Liver (tissue), 9 donors: ENCODE results near the gene SRSF4. TPM values are rescaled to one million over a fixed set of nuclear protein-coding genes. Genes with fewer than 3 reads are reported as not detected.

Experiments used
- DNase-seq: peaks from one replicate; pipeline ENCODE4 v3.0.0-alpha.2; 2017; ENCODE audit warnings: low spot score
- H3K27ac ChIP-seq, 2 donors: one replicate each; pipeline ENCODE4 v1.7.0; 2013; ENCODE audit warnings: inconsistent platforms in 2 of 2, low read length in 2 of 2, control low read depth in 1 of 2, low read depth in 1 of 2, mild to moderate bottlenecking in 1 of 2
- H3K27me3 ChIP-seq, 4 donors: one replicate each; pipeline versions ENCODE4 v1.6.1 to v1.7.0; 2013; ENCODE audit warnings: low read length in 3 of 4, inconsistent platforms in 1 of 4, mild to moderate bottlenecking in 1 of 4, moderate library complexity in 1 of 4; ENCODE audit not compliant: control insufficient read depth in 4 of 4, insufficient read depth in 4 of 4
- H3K36me3 ChIP-seq, 4 donors: one replicate each; pipeline versions ENCODE4 v1.6.1 to v1.7.0; 2013; ENCODE audit warnings: low read length in 3 of 4, mild to moderate bottlenecking in 3 of 4, low read depth in 1 of 4, moderate library complexity in 1 of 4; ENCODE audit not compliant: control insufficient read depth in 4 of 4, insufficient read depth in 3 of 4
- H3K4me1 ChIP-seq, 4 donors: one replicate each; pipeline versions ENCODE4 v1.6.1 to v1.7.0; 2013; ENCODE audit warnings: low read length in 3 of 4, mild to moderate bottlenecking in 3 of 4, moderate library complexity in 1 of 4; ENCODE audit not compliant: control insufficient read depth in 4 of 4, insufficient read depth in 4 of 4
- H3K4me3 ChIP-seq, 3 donors: one replicate each; pipeline versions ENCODE4 v1.6.1 to v1.7.0; 2013; ENCODE audit warnings: low read length in 3 of 3, control low read depth in 1 of 3, low read depth in 1 of 3, mild to moderate bottlenecking in 1 of 3
- H3K9ac ChIP-seq, 2 donors: one replicate each; pipeline ENCODE4 v1.7.0; 2013; ENCODE audit warnings: low read length in 2 of 2, mild to moderate bottlenecking in 2 of 2, moderate library complexity in 2 of 2, control low read depth in 1 of 2, low read depth in 1 of 2
- H3K9me3 ChIP-seq, 4 donors: one replicate each; pipeline versions ENCODE4 v1.6.1 to v1.7.0; 2013; ENCODE audit warnings: low read length in 3 of 4; ENCODE audit not compliant: control insufficient read depth in 4 of 4
- ATF3 ChIP-seq: IDR thresholded peaks from 2 replicates; pipeline ENCODE4 v1.6.1; 2016; ENCODE audit warnings: antibody characterized with exemption
- EGR1 ChIP-seq, 2 donors: IDR thresholded peaks; 2 replicates each; pipeline ENCODE4 v1.6.1; 2016 to 2018; ENCODE audit warnings: antibody characterized with exemption in 2 of 2, low read depth in 2 of 2
- FOXA1 ChIP-seq: IDR thresholded peaks from 2 replicates; pipeline ENCODE4 v1.6.1; 2016; ENCODE audit warnings: antibody characterized with exemption
- FOXA2 ChIP-seq: IDR thresholded peaks from 2 replicates; pipeline ENCODE4 v1.6.1; 2016; ENCODE audit warnings: antibody characterized with exemption
- GABPA ChIP-seq, 2 donors: IDR thresholded peaks in 1 of 2; conservative IDR thresholded peaks in 1 of 2; 2 replicates each; pipeline ENCODE4 v1.6.1; 2016; ENCODE audit warnings: antibody characterized with exemption in 2 of 2, mild to moderate bottlenecking in 1 of 2, moderate library complexity in 1 of 2
- HNF4A ChIP-seq, 2 donors: conservative IDR thresholded peaks; 2 replicates each; pipeline ENCODE4 v1.6.1; 2016; ENCODE audit warnings: antibody characterized with exemption in 2 of 2, mild to moderate bottlenecking in 2 of 2
- HNF4G ChIP-seq: IDR thresholded peaks from 2 replicates; pipeline ENCODE4 v1.6.1; 2016; ENCODE audit warnings: antibody characterized with exemption
- JUND ChIP-seq, 2 donors: IDR thresholded peaks; 2 replicates each; pipeline ENCODE4 v1.6.1; 2016; ENCODE audit warnings: antibody characterized with exemption in 2 of 2
- NR2F2 ChIP-seq: IDR thresholded peaks from 2 replicates; pipeline ENCODE4 v1.6.1; 2016; ENCODE audit warnings: antibody characterized with exemption
- RAD21 ChIP-seq, 2 donors: IDR thresholded peaks; 2 replicates each; pipeline ENCODE4 v1.6.1; 2016; ENCODE audit warnings: antibody characterized with exemption in 2 of 2, mild to moderate bottlenecking in 2 of 2
- RXRA ChIP-seq, 2 donors: IDR thresholded peaks; 2 replicates each; pipeline ENCODE4 v1.6.1; 2017 to 2018; ENCODE audit warnings: antibody characterized with exemption in 2 of 2, mild to moderate bottlenecking in 1 of 2
- SP1 ChIP-seq: IDR thresholded peaks from 2 replicates; pipeline ENCODE4 v1.6.1; 2018; ENCODE audit warnings: antibody characterized with exemption, mild to moderate bottlenecking
- TAF1 ChIP-seq: conservative IDR thresholded peaks from 2 replicates; pipeline ENCODE4 v1.6.1; 2016; ENCODE audit warnings: antibody characterized with exemption, mild to moderate bottlenecking
- YY1 ChIP-seq: IDR thresholded peaks from 2 replicates; pipeline ENCODE4 v1.6.1; 2016; ENCODE audit warnings: antibody characterized with exemption, mild to moderate bottlenecking
- ZBTB33 ChIP-seq: IDR thresholded peaks from 2 replicates; pipeline ENCODE4 v1.6.1; 2016; ENCODE audit warnings: antibody characterized with exemption
- WGBS: extraction: QIAGEN DNeasy Blood & Tissue Kit; methylation state at CpG from one replicate; pipeline ENCODE4 v1.1.7; 2013; 5-methylcytosine and 5-hydroxymethylcytosine counted together
- polyA plus RNA-seq, 2 donors: library from polyadenylated mRNA; stranded (reverse) in 1 of 2; unstranded in 1 of 2; fragments of 200-250 nt in 1 of 2; fragments of >200 nt in 1 of 2; fragmentation: Nextera tagmentation in 1 of 2; extraction: Ambion mirVana in 1 of 2; gene quantifications; one replicate each; pipeline versions ENCODE4 v1.2.1 to v1.2.3, GENCODE V29; 2013 to 2015
- total RNA-seq, 2 donors: library from RNA; depleted of rRNA; stranded (reverse); fragments of >200 nt; gene quantifications; one replicate each; pipeline ENCODE4 v1.2.3, GENCODE V29; 2014
- TF ChIP-seq, protein P1 (sequence below): IDR thresholded peaks from 2 replicates; pipeline ENCODE4 v1.6.1; 2016; ENCODE audit warnings: antibody characterized with exemption, mild to moderate bottlenecking
- TF ChIP-seq, protein P2 (sequence below): fragments of 150-350 bp; IDR thresholded peaks from 2 replicates; pipeline ENCODE4 v1.5.1; 2017; ENCODE audit warnings: improper control_type of control experiment, low read depth, low read length; ENCODE audit not compliant: missing input control
- TF ChIP-seq, protein P3 (sequence below): IDR thresholded peaks from 2 replicates; pipeline ENCODE4 v1.6.1; 2016; ENCODE audit warnings: antibody characterized with exemption
- donor health status: healthy.
- donor health status: healthy.
- donor health status: healthy.
- donor health status: healthy.
- donor health status: healthy.

Gene SRSF4
- total and polyA plus RNA-seq, 4 donors = 24.0 to 45.8 (median 30.2) TPM

GRCh38 chr1:29223521-29223920 lies 41.8 kb upstream of the SRSF4 start:
- TF ChIP-seq FOXA1 (no peak), FOXA2 (no peak), GABPA (IDR thresholded peaks at IDR 0.05 in 1 of 2, conservative IDR thresholded peaks at IDR 0.05 in 1 of 2) (no peak), RAD21 (IDR thresholded peaks at IDR 0.05) (no peak), ZBTB33 (no peak), NR2F2 (no peak), YY1 (no peak), HNF4G (no peak), ATF3 (no peak), JUND (IDR thresholded peaks at IDR 0.05) (no peak), RXRA (IDR thresholded peaks at IDR 0.05) (no peak), EGR1 (IDR thresholded peaks at IDR 0.05; ENCODE audit: low read depth in 2 of 2) (no peak), SP1 (no peak)
- TF ChIP-seq, protein P1, sequence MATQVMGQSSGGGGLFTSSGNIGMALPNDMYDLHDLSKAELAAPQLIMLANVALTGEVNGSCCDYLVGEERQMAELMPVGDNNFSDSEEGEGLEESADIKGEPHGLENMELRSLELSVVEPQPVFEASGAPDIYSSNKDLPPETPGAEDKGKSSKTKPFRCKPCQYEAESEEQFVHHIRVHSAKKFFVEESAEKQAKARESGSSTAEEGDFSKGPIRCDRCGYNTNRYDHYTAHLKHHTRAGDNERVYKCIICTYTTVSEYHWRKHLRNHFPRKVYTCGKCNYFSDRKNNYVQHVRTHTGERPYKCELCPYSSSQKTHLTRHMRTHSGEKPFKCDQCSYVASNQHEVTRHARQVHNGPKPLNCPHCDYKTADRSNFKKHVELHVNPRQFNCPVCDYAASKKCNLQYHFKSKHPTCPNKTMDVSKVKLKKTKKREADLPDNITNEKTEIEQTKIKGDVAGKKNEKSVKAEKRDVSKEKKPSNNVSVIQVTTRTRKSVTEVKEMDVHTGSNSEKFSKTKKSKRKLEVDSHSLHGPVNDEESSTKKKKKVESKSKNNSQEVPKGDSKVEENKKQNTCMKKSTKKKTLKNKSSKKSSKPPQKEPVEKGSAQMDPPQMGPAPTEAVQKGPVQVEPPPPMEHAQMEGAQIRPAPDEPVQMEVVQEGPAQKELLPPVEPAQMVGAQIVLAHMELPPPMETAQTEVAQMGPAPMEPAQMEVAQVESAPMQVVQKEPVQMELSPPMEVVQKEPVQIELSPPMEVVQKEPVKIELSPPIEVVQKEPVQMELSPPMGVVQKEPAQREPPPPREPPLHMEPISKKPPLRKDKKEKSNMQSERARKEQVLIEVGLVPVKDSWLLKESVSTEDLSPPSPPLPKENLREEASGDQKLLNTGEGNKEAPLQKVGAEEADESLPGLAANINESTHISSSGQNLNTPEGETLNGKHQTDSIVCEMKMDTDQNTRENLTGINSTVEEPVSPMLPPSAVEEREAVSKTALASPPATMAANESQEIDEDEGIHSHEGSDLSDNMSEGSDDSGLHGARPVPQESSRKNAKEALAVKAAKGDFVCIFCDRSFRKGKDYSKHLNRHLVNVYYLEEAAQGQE = no peak
- TF ChIP-seq, protein P2, sequence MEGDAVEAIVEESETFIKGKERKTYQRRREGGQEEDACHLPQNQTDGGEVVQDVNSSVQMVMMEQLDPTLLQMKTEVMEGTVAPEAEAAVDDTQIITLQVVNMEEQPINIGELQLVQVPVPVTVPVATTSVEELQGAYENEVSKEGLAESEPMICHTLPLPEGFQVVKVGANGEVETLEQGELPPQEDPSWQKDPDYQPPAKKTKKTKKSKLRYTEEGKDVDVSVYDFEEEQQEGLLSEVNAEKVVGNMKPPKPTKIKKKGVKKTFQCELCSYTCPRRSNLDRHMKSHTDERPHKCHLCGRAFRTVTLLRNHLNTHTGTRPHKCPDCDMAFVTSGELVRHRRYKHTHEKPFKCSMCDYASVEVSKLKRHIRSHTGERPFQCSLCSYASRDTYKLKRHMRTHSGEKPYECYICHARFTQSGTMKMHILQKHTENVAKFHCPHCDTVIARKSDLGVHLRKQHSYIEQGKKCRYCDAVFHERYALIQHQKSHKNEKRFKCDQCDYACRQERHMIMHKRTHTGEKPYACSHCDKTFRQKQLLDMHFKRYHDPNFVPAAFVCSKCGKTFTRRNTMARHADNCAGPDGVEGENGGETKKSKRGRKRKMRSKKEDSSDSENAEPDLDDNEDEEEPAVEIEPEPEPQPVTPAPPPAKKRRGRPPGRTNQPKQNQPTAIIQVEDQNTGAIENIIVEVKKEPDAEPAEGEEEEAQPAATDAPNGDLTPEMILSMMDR = no peak
- WGBS = 94% methylated on average over 6 of the region's 6 CpGs

DNA sequence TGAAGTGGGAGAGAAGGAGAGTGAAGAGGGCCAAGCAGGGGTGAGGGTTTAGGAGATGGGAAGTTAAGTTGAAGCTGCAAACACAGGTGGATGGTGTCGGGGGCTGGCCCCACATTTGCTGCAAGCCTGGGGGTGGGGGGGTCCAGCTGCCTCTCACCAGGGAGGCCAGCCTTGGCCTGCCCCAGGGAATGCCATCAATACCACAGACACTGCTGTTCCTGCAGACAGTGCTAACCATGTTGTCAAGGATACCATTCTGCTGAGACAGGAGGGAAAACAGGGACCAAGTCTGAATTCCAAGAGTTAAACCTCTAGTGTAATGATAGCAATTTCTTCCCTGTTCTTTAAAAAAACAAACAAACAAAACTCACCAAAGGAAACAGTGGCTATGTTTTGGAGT lies 41.0 kb upstream of the SRSF4 start:
- DNase-seq = no peak
- Histone ChIP-seq H3K9ac (no peak overlapping the region), H3K27me3 (no peaks in the 10 kb centered on the region), H3K36me3 (peaks cover 0 to 8% (median 3%) of the 10 kb centered on the region in 4 donors), H3K4me1 (no peaks in the 10 kb centered on the region), H3K27ac (no peak overlapping the region), H3K9me3 (no peaks in the 10 kb centered on the region), H3K4me3 (no peak overlapping the region)
- 98% methylated on average over 1 of the region's 1 CpG for WGBS
- TF ChIP-seq ZBTB33 (no peak), SP1 (no peak), TAF1 (no peak), HNF4A (conservative IDR thresholded peaks at IDR 0.05) (no peak), HNF4G (no peak), GABPA (IDR thresholded peaks at IDR 0.05 in 1 of 2, conservative IDR thresholded peaks at IDR 0.05 in 1 of 2) (no peak), FOXA2 (no peak), JUND (IDR thresholded peaks at IDR 0.05) (no peak), FOXA1 (no peak), NR2F2 (no peak), EGR1 (IDR thresholded peaks at IDR 0.05; ENCODE audit: low read depth in 2 of 2) (no peak), RXRA (IDR thresholded peaks at IDR 0.05) (no peak), YY1 (no peak), RAD21 (IDR thresholded peaks at IDR 0.05) (no peak)
- TF ChIP-seq, protein P1 = no peak
- TF ChIP-seq, protein P3, sequence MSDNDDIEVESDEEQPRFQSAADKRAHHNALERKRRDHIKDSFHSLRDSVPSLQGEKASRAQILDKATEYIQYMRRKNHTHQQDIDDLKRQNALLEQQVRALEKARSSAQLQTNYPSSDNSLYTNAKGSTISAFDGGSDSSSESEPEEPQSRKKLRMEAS = no peak

More at GRCh38 chr1:29223521-29223920, 41.8 kb upstream of the SRSF4 start:
- no peaks in the 10 kb centered on the region for H3K27me3 ChIP-seq
- H3K27ac ChIP-seq = no peak overlapping the region
- H3K9me3 ChIP-seq = no peaks in the 10 kb centered on the region
- peaks cover 0 to 8% (median 3%) of the 10 kb centered on the region in 4 donors for H3K36me3 ChIP-seq
- H3K4me1 ChIP-seq = no peaks in the 10 kb centered on the region
- no peak overlapping the region for H3K4me3 ChIP-seq
- H3K9ac ChIP-seq = no peak overlapping the region
- DNase-seq = no peak
